PC-3 (cell line): ENCODE results near the gene MN1. TPM values are rescaled to one million over a fixed set of nuclear protein-coding genes. Genes with fewer than 3 reads are reported as not detected.

Experiments used
- ATAC-seq: fragments of 200-7000 bp; cut with Tn5 transposase; 2 replicates; pipeline ENCODE4 v1.9.1; 2020; ENCODE audit warnings: mild to moderate bottlenecking, moderate library complexity
- Bru-seq: library from RNA; stranded (reverse); fragments of 400-500 nt; gene quantifications from one replicate; lab custom pipeline; 2021; lab: Mats Ljungman, UMichigan
- BruChase-seq, 2 experiments: library from RNA; stranded (reverse); fragments of 400-500 nt; gene quantifications; one replicate each; lab custom pipeline; 2021; lab: Mats Ljungman, UMichigan
- BruUV-seq: library from RNA; stranded (reverse); fragments of 400-500 nt; replicated peaks from 2 replicates; lab custom pipeline; 2021; lab: Mats Ljungman, UMichigan
- CTCF ChIA-PET: fragments of 300-600 bp; sonication (Branson Sonifier 250); formaldehyde crosslinking; loops from one replicate; lab custom pipeline; 2022; ENCODE audit warnings: antibody characterized with exemption; lab: Charles Lee
- POLR2A ChIA-PET: fragments of 300-600 bp; sonication (Branson Sonifier 250); formaldehyde crosslinking; loops from one replicate; lab custom pipeline; 2022; ENCODE audit warnings: antibody characterized with exemption; ENCODE audit not compliant: unreplicated experiment; lab: Charles Lee
- DNase-seq: peaks from one replicate; pipeline ENCODE4 v3.0.0-alpha.2; 2015
- H2AFZ ChIP-seq: fragments of 300-600 bp; sonication (generic); 2 replicates; pipeline ENCODE4 v1.6.0; 2016; ENCODE audit warnings: antibody characterized with exemption, low read length
- H3F3A ChIP-seq: fragments of 300-600 bp; sonication (generic); one replicate; pipeline ENCODE4 v1.6.0; 2017; ENCODE audit warnings: antibody characterized with exemption, low read length, control low read depth, mild to moderate bottlenecking; ENCODE audit not compliant: unreplicated experiment
- H3K27ac ChIP-seq: fragments of 300-600 bp; sonication (generic); 2 replicates; pipeline ENCODE4 v1.5.1; 2016; ENCODE audit warnings: mild to moderate bottlenecking, low read length
- H3K27me3 ChIP-seq: fragments of 300-600 bp; sonication (generic); 2 replicates; pipeline ENCODE4 v1.6.1; 2016; ENCODE audit warnings: low read length, mixed read lengths
- H3K36me3 ChIP-seq: fragments of 300-600 bp; sonication (generic); 2 replicates; pipeline ENCODE4 v1.6.1; 2016; ENCODE audit warnings: low read depth, mixed run types, low read length, mixed read lengths
- H3K4me1 ChIP-seq: fragments of 300-600 bp; sonication (generic); 2 replicates; pipeline ENCODE4 v1.5.1; 2016; ENCODE audit warnings: low read length; ENCODE audit not compliant: insufficient read depth
- H3K4me2 ChIP-seq: fragments of 300-600 bp; sonication (generic); 2 replicates; pipeline ENCODE4 v1.6.0; 2016; ENCODE audit warnings: low read length
- H3K4me3 ChIP-seq: fragments of 300-600 bp; sonication (generic); 2 replicates; pipeline ENCODE4 v1.5.1; 2016; ENCODE audit warnings: mild to moderate bottlenecking, low read length, mixed read lengths
- H3K79me2 ChIP-seq: fragments of 300-600 bp; sonication (generic); 2 replicates; pipeline ENCODE4 v1.6.1; 2017; ENCODE audit warnings: low read length, mixed read lengths
- H3K9ac ChIP-seq: fragments of 300-600 bp; sonication (generic); 2 replicates; pipeline ENCODE4 v1.6.0; 2016; ENCODE audit warnings: mild to moderate bottlenecking, low read length
- H3K9me2 ChIP-seq: fragments of 300-600 bp; sonication (generic); replicated peaks from 2 replicates; pipeline ENCODE4 v1.6.1; 2016; ENCODE audit warnings: mixed run types, low read length, mixed read lengths
- H3K9me3 ChIP-seq: fragments of 300-600 bp; sonication (generic); 2 replicates; pipeline ENCODE4 v1.6.1; 2016; ENCODE audit warnings: low read length, mixed read lengths
- H4K20me1 ChIP-seq: fragments of 300-600 bp; sonication (generic); 2 replicates; pipeline ENCODE4 v1.6.1; 2016; ENCODE audit warnings: low read length, mixed read lengths
- CTCF ChIP-seq: fragments of 300-600 bp; sonication (generic); conservative IDR thresholded peaks from 2 replicates; pipeline ENCODE4 v1.5.1; 2017; ENCODE audit warnings: antibody characterized with exemption, low read depth, mild to moderate bottlenecking, low read length
- EZH2 ChIP-seq: fragments of 300-600 bp; sonication (generic); IDR thresholded peaks from one replicate; pipeline ENCODE4 v1.6.1; 2017; ENCODE audit warnings: antibody characterized with exemption, mild to moderate bottlenecking, low read length; ENCODE audit not compliant: unreplicated experiment
- EZH2phosphoT487 ChIP-seq: fragments of 300-600 bp; sonication (generic); IDR thresholded peaks from 2 replicates; pipeline ENCODE4 v1.6.1; 2018; ENCODE audit warnings: mild to moderate bottlenecking, antibody characterized with exemption, low read length, borderline replicate concordance
- intact Hi-C: fragments of 100-400 bp; cut with micrococcal nuclease; formaldehyde crosslinking; loops from 2 replicates; pipeline ENCODE4 v1.9.0; 2023
- long read RNA-seq: library from polyadenylated mRNA; unstranded; transcript quantifications from one replicate; pipeline ENCODE4 v2.0.0, GENCODE V29; 2021; ENCODE audit not compliant: unreplicated experiment
- total RNA-seq: library from RNA; depleted of rRNA; stranded (reverse); fragments of >200 nt; gene quantifications from 2 replicates; pipeline ENCODE4 v1.2.3, GENCODE V29; 2014; rRNA removed

MN1 gene
- total RNA-seq (2.7 and 3.1 TPM in 2 replicates), Bru-seq, nascent RNA (percentile 33 among the genes with signal in this experiment), BruChase-seq, experiment 1, labeled RNA remaining after a 6-hour chase (percentile 38 among the genes with signal in this experiment), BruChase-seq, experiment 2, labeled RNA remaining after a 2-hour chase (percentile 44 among the genes with signal in this experiment)
- long read RNA-seq, partial matches to known transcripts: 0 of 1 reads
- long read RNA-seq, other reads (novel, unspliced or antisense): 1 of 1 reads

- Histone ChIP-seq H3K4me1 (peaks cover 17% of the 10 kb centered on the region), H3K9me3 (no peaks in the 10 kb centered on the region), H3K36me3 (no peaks in the 10 kb centered on the region), H3F3A (no peaks in the 10 kb centered on the region), H3K4me3 (peak within 1 kb of the TSS; percentile 70), H3K9me2 (no peaks in the 10 kb centered on the region), H3K4me2 (peak within 1 kb of the TSS; percentile 88), H3K9ac (peak within 1 kb of the TSS; percentile 27), H4K20me1 (no peaks in the 10 kb centered on the region), H3K27me3 (peaks cover 17% of the 10 kb centered on the region), H3K79me2 (no peaks in the 10 kb centered on the region), H3K27ac (no peak within 1 kb of the TSS), H2AFZ (peak within 1 kb of the TSS; percentile 54)
- no peak for TF ChIP-seq EZH2phosphoT487
- no peak for TF ChIP-seq CTCF
- TF ChIP-seq EZH2: no peak
- ChIA-PET POLR2A (no interaction called here), CTCF (no interaction called here)
- intact Hi-C loops: loop anchor here (5.0 kb wide), 1 partner anchor 1039 kb away; no protein-coding TSS in a partner anchor
- no peak for DNase-seq
- no peak for ATAC-seq
- BruUV-seq: no TSS peak
Measured at GRCh38 chr22:27801616-27802345, at the start of gene MN1. Gene MN1, minus strand, starts transcription at chr22:27801756. Its CDS starts 1,213 bp downstream, at chr22:27800543.

- Histone ChIP-seq H3K4me3 (no peak overlapping the region), H3K9ac (no peak overlapping the region), H3K27me3 (no peaks in the 10 kb centered on the region), H3K36me3 (peaks cover 28% of the 10 kb centered on the region), H3K9me3 (no peaks in the 10 kb centered on the region), H3K4me1 (no peaks in the 10 kb centered on the region), H2AFZ (no peak overlapping the region), H3K79me2 (no peaks in the 10 kb centered on the region), H3F3A (no peaks in the 10 kb centered on the region), H3K9me2 (no peaks in the 10 kb centered on the region), H3K4me2 (no peak overlapping the region), H4K20me1 (no peaks in the 10 kb centered on the region), H3K27ac (no peak overlapping the region)
- intact Hi-C loops: no loop called here
- ChIA-PET CTCF (no interaction called here), POLR2A (no interaction called here)
- BruUV-seq: no TSS peak
- TF ChIP-seq CTCF (no peak), EZH2 (no peak), EZH2phosphoT487 (no peak)
- DNase-seq (no peak), ATAC-seq (no peak)
Measured at GRCh38 chr22:27850000-27850521, 48.5 kb upstream of the MN1 start.

- no TSS peak for BruUV-seq
Measured at GRCh38 chr22:27848005-27848404, 46.4 kb upstream of the MN1 start.

More at GRCh38 chr22:27848005-27848404, 46.4 kb upstream of the MN1 start:
- DNase-seq (no peak), ATAC-seq (no peak)
- no peak overlapping the region for H3K9ac ChIP-seq
- H3K9me2 ChIP-seq: no peaks in the 10 kb centered on the region
- H2AFZ ChIP-seq: no peak overlapping the region
- no peaks in the 10 kb centered on the region for H3K4me1 ChIP-seq
- no peak overlapping the region for H3K4me2 ChIP-seq
- no peaks in the 10 kb centered on the region for H3F3A ChIP-seq
- H3K9me3 ChIP-seq: no peaks in the 10 kb centered on the region
- ChIA-PET POLR2A (no interaction called here), CTCF (no interaction called here)
- H3K79me2 ChIP-seq: no peaks in the 10 kb centered on the region
- no peak for TF ChIP-seq CTCF
- TF ChIP-seq EZH2: no peak
- TF ChIP-seq EZH2phosphoT487: no peak
- peaks cover 21% of the 10 kb centered on the region for H3K36me3 ChIP-seq
- H3K27me3 ChIP-seq: no peaks in the 10 kb centered on the region
- intact Hi-C loops: no loop called here
- H3K4me3 ChIP-seq: no peak overlapping the region
- no peaks in the 10 kb centered on the region for H4K20me1 ChIP-seq
- H3K27ac ChIP-seq: no peak overlapping the region
